Measurements from ENCODE around the gene PARD3.

DNA sequence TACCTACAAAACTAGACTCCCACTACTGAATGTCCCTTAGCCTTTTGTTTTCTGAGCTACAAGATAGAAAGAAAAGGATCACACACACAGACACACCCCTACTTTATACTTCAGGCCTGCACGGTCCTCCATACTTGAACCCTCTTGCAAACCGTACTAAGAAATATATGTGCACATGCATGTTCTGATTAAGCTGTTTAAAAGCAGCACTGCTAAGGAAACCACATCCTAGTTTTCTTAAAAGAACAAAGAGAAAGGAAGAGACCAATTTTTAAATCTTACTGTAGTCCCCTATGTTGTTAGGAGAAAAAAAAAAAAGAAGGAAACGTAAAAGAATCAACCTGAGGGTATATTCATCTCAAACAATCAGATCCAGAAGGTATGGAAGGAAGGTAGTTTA lies 501.2 kb downstream of the PARD3 start:
- TF ChIP-seq, protein P1, sequence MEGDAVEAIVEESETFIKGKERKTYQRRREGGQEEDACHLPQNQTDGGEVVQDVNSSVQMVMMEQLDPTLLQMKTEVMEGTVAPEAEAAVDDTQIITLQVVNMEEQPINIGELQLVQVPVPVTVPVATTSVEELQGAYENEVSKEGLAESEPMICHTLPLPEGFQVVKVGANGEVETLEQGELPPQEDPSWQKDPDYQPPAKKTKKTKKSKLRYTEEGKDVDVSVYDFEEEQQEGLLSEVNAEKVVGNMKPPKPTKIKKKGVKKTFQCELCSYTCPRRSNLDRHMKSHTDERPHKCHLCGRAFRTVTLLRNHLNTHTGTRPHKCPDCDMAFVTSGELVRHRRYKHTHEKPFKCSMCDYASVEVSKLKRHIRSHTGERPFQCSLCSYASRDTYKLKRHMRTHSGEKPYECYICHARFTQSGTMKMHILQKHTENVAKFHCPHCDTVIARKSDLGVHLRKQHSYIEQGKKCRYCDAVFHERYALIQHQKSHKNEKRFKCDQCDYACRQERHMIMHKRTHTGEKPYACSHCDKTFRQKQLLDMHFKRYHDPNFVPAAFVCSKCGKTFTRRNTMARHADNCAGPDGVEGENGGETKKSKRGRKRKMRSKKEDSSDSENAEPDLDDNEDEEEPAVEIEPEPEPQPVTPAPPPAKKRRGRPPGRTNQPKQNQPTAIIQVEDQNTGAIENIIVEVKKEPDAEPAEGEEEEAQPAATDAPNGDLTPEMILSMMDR (IDR thresholded peaks at IDR 0.05; ENCODE audit: insufficient read depth, low read length, poor library complexity, severe bottlenecking), result no peak
- no peak for TF ChIP-seq EZH2phosphoT487 (conservative IDR thresholded peaks at IDR 0.05; ENCODE audit: low read length)
